Trophoblast cell (in vitro differentiated cells and primary cell): Measurements from ENCODE around the gene MYRF.

Experiments used
- DNase-seq, 2 donors: peaks; one replicate each; pipeline ENCODE4 v3.0.0-alpha.2; 2016
- H2AFZ ChIP-seq: 2 replicates; pipeline ENCODE4 v1.6.1; 2013; ENCODE audit warnings: low read length, moderate library complexity, mild to moderate bottlenecking; ENCODE audit not compliant: insufficient read depth, poor library complexity
- H2AK5ac ChIP-seq: 2 replicates; pipeline ENCODE4 v1.6.1; 2013; ENCODE audit warnings: mild to moderate bottlenecking, low read length
- H2BK120ac ChIP-seq: 2 replicates; pipeline ENCODE4 v1.6.1; 2013; ENCODE audit warnings: low read length, mild to moderate bottlenecking, moderate library complexity; ENCODE audit not compliant: insufficient read depth, poor library complexity
- H2BK12ac ChIP-seq: 2 replicates; pipeline ENCODE4 v1.6.1; 2013; ENCODE audit warnings: mild to moderate bottlenecking, low read length, moderate library complexity
- H2BK5ac ChIP-seq: 2 replicates; pipeline ENCODE4 v1.6.1; 2013; ENCODE audit warnings: low read length, low read depth, moderate library complexity, mild to moderate bottlenecking; ENCODE audit not compliant: poor library complexity
- H3K14ac ChIP-seq: 2 replicates; pipeline ENCODE4 v1.6.1; 2013; ENCODE audit warnings: mild to moderate bottlenecking, low read length
- H3K18ac ChIP-seq: 2 replicates; pipeline ENCODE4 v1.6.1; 2013; ENCODE audit warnings: mild to moderate bottlenecking, low read length
- H3K23ac ChIP-seq: 2 replicates; pipeline ENCODE4 v1.6.1; 2013; ENCODE audit warnings: low read length
- H3K27ac ChIP-seq: 2 replicates; pipeline ENCODE4 v1.5.1; 2013; ENCODE audit warnings: low read depth, mild to moderate bottlenecking, inconsistent platforms, low read length, moderate library complexity
- H3K27me3 ChIP-seq: 2 replicates; pipeline ENCODE4 v1.6.1; 2013; ENCODE audit warnings: inconsistent platforms, mild to moderate bottlenecking, low read length, moderate library complexity; ENCODE audit not compliant: insufficient read depth
- H3K36me3 ChIP-seq, 2 experiments: 1 replicate in 1 of 2; 2 replicates in 1 of 2; pipeline ENCODE4 v1.6.1; 2013; ENCODE audit warnings: low read length in 2 of 2, mild to moderate bottlenecking in 2 of 2, moderate library complexity in 1 of 2; ENCODE audit not compliant: insufficient read depth in 2 of 2, control insufficient read depth in 1 of 2
- H3K4ac ChIP-seq: 2 replicates; pipeline ENCODE4 v1.6.1; 2013; ENCODE audit warnings: low read depth, mild to moderate bottlenecking, low read length, moderate library complexity
- H3K4me1 ChIP-seq, 2 experiments: 1 replicate in 1 of 2; 2 replicates in 1 of 2; pipeline ENCODE4 v1.6.1; 2013; ENCODE audit warnings: low read length in 2 of 2, mild to moderate bottlenecking in 2 of 2, moderate library complexity in 1 of 2; ENCODE audit not compliant: insufficient read depth in 2 of 2, control insufficient read depth in 1 of 2
- H3K4me2 ChIP-seq: 2 replicates; pipeline ENCODE4 v1.6.1; 2013; ENCODE audit warnings: inconsistent platforms, mild to moderate bottlenecking, low read length, moderate library complexity
- H3K4me3 ChIP-seq: 2 replicates; pipeline ENCODE4 v1.5.1; 2013; ENCODE audit warnings: mild to moderate bottlenecking, low read depth, low read length, inconsistent platforms
- H3K79me1 ChIP-seq: one replicate; pipeline ENCODE4 v1.6.1; 2013; ENCODE audit warnings: low read length
- H3K79me2 ChIP-seq: 2 replicates; pipeline ENCODE4 v1.6.1; 2013; ENCODE audit warnings: low read length, mild to moderate bottlenecking; ENCODE audit not compliant: control insufficient read depth, insufficient read depth, poor library complexity
- H3K9ac ChIP-seq: 2 replicates; pipeline ENCODE4 v1.6.1; 2013; ENCODE audit warnings: mild to moderate bottlenecking, low read length
- H3K9me3 ChIP-seq: 2 replicates; pipeline ENCODE4 v1.6.1; 2013; ENCODE audit warnings: low read depth, mild to moderate bottlenecking, control low read depth, inconsistent platforms, low read length; ENCODE audit not compliant: insufficient read depth
- H4K12ac ChIP-seq: 2 replicates; pipeline ENCODE4 v1.6.1; 2013; ENCODE audit warnings: low read depth, mild to moderate bottlenecking, low read length, moderate library complexity
- H4K8ac ChIP-seq: 2 replicates; pipeline ENCODE4 v1.6.1; 2013; ENCODE audit warnings: low read depth, mild to moderate bottlenecking, low read length, moderate library complexity
- H4K91ac ChIP-seq: one replicate; pipeline ENCODE4 v1.6.1; 2013; ENCODE audit warnings: low read depth, mild to moderate bottlenecking, low read length, moderate library complexity
- WGBS: extraction: QIAGEN DNeasy Blood & Tissue Kit; methylation state at CpG from one replicate; pipeline ENCODE4 v1.1.7; 2013; ENCODE audit warnings: missing lambda C conversion rate; ENCODE audit not compliant: insufficient read length, insufficient coverage; ENCODE audit errors: extremely low coverage; 5-methylcytosine and 5-hydroxymethylcytosine counted together

Gene MYRF

GRCh38 chr11:61718621-61719302 lies 33.7 kb upstream of the MYRF start:
- H2BK5ac ChIP-seq: no peak overlapping the region
- H3K9me3 ChIP-seq: no peaks in the 10 kb centered on the region
- H3K79me2 ChIP-seq: no peaks in the 10 kb centered on the region
- H2AK5ac ChIP-seq: no peak overlapping the region
- H3K27me3 ChIP-seq: no peaks in the 10 kb centered on the region
- H2AFZ ChIP-seq: no peak overlapping the region
- no peak overlapping the region for H4K12ac ChIP-seq
- H3K4me2 ChIP-seq: peak overlapping the region; percentile 82
- no peak overlapping the region for H2BK12ac ChIP-seq
- H3K4me3 ChIP-seq: peak overlapping the region; percentile 62
- H3K4ac ChIP-seq: no peak overlapping the region
- peak overlapping the region; percentile 18 for H4K8ac ChIP-seq
- H3K14ac ChIP-seq: no peak overlapping the region
- peak overlapping the region; percentile 22 for H3K9ac ChIP-seq
- H4K91ac ChIP-seq: peak overlapping the region; percentile 28
- peaks cover 6% of the 10 kb centered on the region for H3K79me1 ChIP-seq
- no peak overlapping the region for H2BK120ac ChIP-seq
- WGBS: no CpG with 5 or more reads among the region's 21 CpGs
- H3K36me3 ChIP-seq: no peaks in the 10 kb centered on the region
- DNase-seq: no peak
- H3K23ac ChIP-seq: no peak overlapping the region
- no peak overlapping the region for H3K18ac ChIP-seq
- peaks cover 7 to 13% of the 10 kb centered on the region in 2 experiments for H3K4me1 ChIP-seq
- no peak overlapping the region for H3K27ac ChIP-seq

GRCh38 chr11:61719978-61720377 lies 32.5 kb upstream of the MYRF start:
- peaks cover 6% of the 10 kb centered on the region for H3K79me1 ChIP-seq
- no peak overlapping the region for H4K8ac ChIP-seq
- no peak overlapping the region for H3K27ac ChIP-seq
- no peak overlapping the region for H2AK5ac ChIP-seq
- no peak overlapping the region for H3K14ac ChIP-seq
- no peak overlapping the region for H3K23ac ChIP-seq
- H3K4me1 ChIP-seq: peaks cover 7 to 13% of the 10 kb centered on the region in 2 experiments
- H2AFZ ChIP-seq: no peak overlapping the region
- no peak overlapping the region for H2BK5ac ChIP-seq
- no peaks in the 10 kb centered on the region for H3K9me3 ChIP-seq
- no peak for DNase-seq
- H3K36me3 ChIP-seq: no peaks in the 10 kb centered on the region
- no peaks in the 10 kb centered on the region for H3K27me3 ChIP-seq
- no peak overlapping the region for H2BK12ac ChIP-seq
- H3K79me2 ChIP-seq: no peaks in the 10 kb centered on the region
- H3K4me3 ChIP-seq: no peak overlapping the region
- no peak overlapping the region for H3K9ac ChIP-seq
- H3K4me2 ChIP-seq: no peak overlapping the region
- H4K12ac ChIP-seq: no peak overlapping the region
- no peak overlapping the region for H3K4ac ChIP-seq
- no peak overlapping the region for H3K18ac ChIP-seq
- H4K91ac ChIP-seq: no peak overlapping the region
- no CpG with 5 or more reads among the region's 12 CpGs for WGBS
- H2BK120ac ChIP-seq: no peak overlapping the region

GRCh38 chr11:61720597-61720996 lies 31.8 kb upstream of the MYRF start:
- Histone ChIP-seq H3K14ac (no peak overlapping the region), H2BK5ac (no peak overlapping the region), H3K27me3 (no peaks in the 10 kb centered on the region), H2BK12ac (no peak overlapping the region), H3K23ac (no peak overlapping the region), H3K27ac (no peak overlapping the region), H3K79me2 (no peaks in the 10 kb centered on the region), H3K9me3 (no peaks in the 10 kb centered on the region), H3K4me2 (no peak overlapping the region), H3K4me1 (peaks cover 7 to 13% of the 10 kb centered on the region in 2 experiments), H3K79me1 (peaks cover 6% of the 10 kb centered on the region), H4K91ac (no peak overlapping the region), H3K18ac (no peak overlapping the region), H3K4me3 (no peak overlapping the region), H2AK5ac (no peak overlapping the region), H3K36me3 (no peaks in the 10 kb centered on the region), H4K12ac (no peak overlapping the region), H3K4ac (no peak overlapping the region), H2BK120ac (no peak overlapping the region), H2AFZ (no peak overlapping the region), H4K8ac (no peak overlapping the region), H3K9ac (no peak overlapping the region)
- no peak for DNase-seq
- WGBS: no CpG with 5 or more reads among the region's 20 CpGs

GRCh38 chr11:61724437-61724836 lies 28.0 kb upstream of the MYRF start:
- H3K23ac ChIP-seq: no peak overlapping the region
- no peak overlapping the region for H3K27ac ChIP-seq
- H3K14ac ChIP-seq: no peak overlapping the region
- H3K9me3 ChIP-seq: no peaks in the 10 kb centered on the region
- no peak overlapping the region for H2BK5ac ChIP-seq
- H3K79me2 ChIP-seq: no peaks in the 10 kb centered on the region
- no peak overlapping the region for H4K8ac ChIP-seq
- H3K4me1 ChIP-seq: peaks cover 2 to 7% of the 10 kb centered on the region in 2 experiments
- no peak overlapping the region for H2AK5ac ChIP-seq
- WGBS: no CpG with 5 or more reads among the region's 9 CpGs
- H3K4me2 ChIP-seq: no peak overlapping the region
- H2BK120ac ChIP-seq: no peak overlapping the region
- no peak overlapping the region for H3K9ac ChIP-seq
- no peaks in the 10 kb centered on the region for H3K36me3 ChIP-seq
- no peaks in the 10 kb centered on the region for H3K79me1 ChIP-seq
- no peak overlapping the region for H4K12ac ChIP-seq
- no peak for DNase-seq
- H3K18ac ChIP-seq: no peak overlapping the region
- no peak overlapping the region for H4K91ac ChIP-seq
- H3K4ac ChIP-seq: no peak overlapping the region
- H3K4me3 ChIP-seq: no peak overlapping the region
- H3K27me3 ChIP-seq: no peaks in the 10 kb centered on the region
- no peak overlapping the region for H2AFZ ChIP-seq
- no peak overlapping the region for H2BK12ac ChIP-seq
